HG03060 (cell line): ENCODE measurements around the gene GAL3ST1.
"Not testable (repeated sequence)": the region's sequence is repeated elsewhere in the genome, so short reads cannot be mapped to it uniquely, and the experiment has no call there.

ENCODE experiments used
- ATAC-seq: cut with Tn5 transposase; IDR thresholded peaks from one replicate; pipeline ENCODE4 v1.9.1; 2021; ENCODE audit warnings: low read depth, moderate number of reproducible peaks; ENCODE audit not compliant: unreplicated experiment

The GAL3ST1 gene

GRCh38 chr22:30574095-30574981 lies at the start of gene GAL3ST1:
Gene GAL3ST1, minus strand, starts transcription at chr22:30574665. Its CDS starts 17,273 bp downstream, at chr22:30557392.
- ATAC-seq = no peak

- not testable (repeated sequence) for ATAC-seq
These were observed 45.4 kb upstream of the GAL3ST1 start for GRCh38 chr22:30619909-30620308.

GRCh38 chr22:30617819-30618218 lies 43.4 kb upstream of the GAL3ST1 start:
- no peak for ATAC-seq

GRCh38 chr22:30615543-30615954 lies 41.1 kb upstream of the GAL3ST1 start:
- no peak for ATAC-seq

- no peak for ATAC-seq
These were observed 40.4 kb upstream of the GAL3ST1 start for GRCh38 chr22:30614879-30615278.

GRCh38 chr22:30614268-30614667 lies 39.8 kb upstream of the GAL3ST1 start:
- no peak for ATAC-seq

GRCh38 chr22:30612789-30613188 lies 38.3 kb upstream of the GAL3ST1 start:
- no peak for ATAC-seq

- ATAC-seq = no peak
These were observed 36.7 kb upstream of the GAL3ST1 start for GRCh38 chr22:30611197-30611596.

- ATAC-seq = no peak
These were observed 35.8 kb upstream of the GAL3ST1 start for GRCh38 chr22:30610299-30610698.

GRCh38 chr22:30609260-30610185 lies 35.1 kb upstream of the GAL3ST1 start:
- no peak for ATAC-seq

- ATAC-seq = no peak
These were observed 33.5 kb upstream of the GAL3ST1 start for GRCh38 chr22:30607939-30608338.

GRCh38 chr22:30607300-30607930 lies 33.0 kb upstream of the GAL3ST1 start:
- no peak for ATAC-seq

GRCh38 chr22:30606455-30607299 lies 32.2 kb upstream of the GAL3ST1 start, which contains the start of gene TCN2:
Gene TCN2, plus strand, starts transcription at chr22:30607174. Its CDS starts 158 bp downstream, at chr22:30607332.
- ATAC-seq = no peak

GRCh38 chr22:30605449-30606110 lies 31.1 kb upstream of the GAL3ST1 start:
- no peak for ATAC-seq

- ATAC-seq = no peak
These were observed 30.3 kb upstream of the GAL3ST1 start for GRCh38 chr22:30604723-30605122.

GRCh38 chr22:30603801-30604200 lies 29.3 kb upstream of the GAL3ST1 start:
- ATAC-seq = no peak

- ATAC-seq = no peak
These were observed 27.6 kb upstream of the GAL3ST1 start for GRCh38 chr22:30602049-30602448.

GRCh38 chr22:30601464-30601863 lies 27.0 kb upstream of the GAL3ST1 start:
- ATAC-seq = no peak

GRCh38 chr22:30600921-30601320 lies 26.5 kb upstream of the GAL3ST1 start:
- ATAC-seq = no peak
